HepG2 (cell line): Measurements from ENCODE around the gene KRTAP13-2.

Experiments
- AKNA ChIP-seq: sonication (generic); formaldehyde crosslinking; IDR thresholded peaks from 2 replicates; pipeline ENCODE4 v1.4.0; 2020; ENCODE audit warnings: missing genetic modification reagents, borderline replicate concordance
- DR1 ChIP-seq: sonication (generic); formaldehyde crosslinking; IDR thresholded peaks from 2 replicates; pipeline ENCODE4 v1.8.0; 2021; ENCODE audit warnings: mild to moderate bottlenecking, missing genetic modification reagents, inconsistent platforms
- E2F2 ChIP-seq: sonication (generic); formaldehyde crosslinking; IDR thresholded peaks from 2 replicates; pipeline ENCODE4 v1.4.0; 2020; ENCODE audit warnings: missing genetic modification reagents, borderline replicate concordance
- ESRRA ChIP-seq: sonication (generic); formaldehyde crosslinking; IDR thresholded peaks from 2 replicates; pipeline ENCODE4 v1.5.1; 2020; ENCODE audit warnings: mild to moderate bottlenecking, low read depth, missing genetic modification reagents
- EZH2 ChIP-seq: conservative IDR thresholded peaks from 2 replicates; pipeline ENCODE4 v1.6.1; 2012; ENCODE audit warnings: mild to moderate bottlenecking, low read depth, low read length, moderate library complexity
- FOXK1 ChIP-seq: sonication (generic); formaldehyde crosslinking; IDR thresholded peaks from 2 replicates; pipeline ENCODE4 v1.4.0; 2020; ENCODE audit warnings: low read depth, missing genetic modification reagents, borderline replicate concordance
- HOXA7 ChIP-seq: sonication (generic); formaldehyde crosslinking; IDR thresholded peaks from 2 replicates; pipeline ENCODE4 v1.8.1; 2022; ENCODE audit warnings: mild to moderate bottlenecking, missing genetic modification reagents, moderate library complexity
- MLXIP ChIP-seq: sonication (generic); formaldehyde crosslinking; IDR thresholded peaks from 2 replicates; pipeline ENCODE4 v1.9.0; 2021; ENCODE audit warnings: missing genetic modification reagents, borderline replicate concordance
- RFX5 ChIP-seq: IDR thresholded peaks from 2 replicates; pipeline ENCODE4 v1.6.1; 2011; ENCODE audit warnings: low read depth, low read length, improper control_type of control experiment
- SALL2 ChIP-seq: sonication (generic); formaldehyde crosslinking; IDR thresholded peaks from 2 replicates; pipeline ENCODE4 v1.8.1; 2023; ENCODE audit warnings: mild to moderate bottlenecking, missing genetic modification reagents, inconsistent platforms
- SIN3B ChIP-seq: fragments of 150-350 bp; IDR thresholded peaks from 2 replicates; pipeline ENCODE4 v1.6.1; 2014; ENCODE audit warnings: low read length
- TAF1 ChIP-seq: sonication (generic); formaldehyde crosslinking; IDR thresholded peaks from 2 replicates; pipeline ENCODE4 v1.4.0; 2020; ENCODE audit warnings: missing genetic modification reagents
- ZBTB33 ChIP-seq: sonication (generic); formaldehyde crosslinking; IDR thresholded peaks from 2 replicates; pipeline ENCODE4 v1.4.0; 2020; ENCODE audit warnings: missing genetic modification reagents
- ZNF335 ChIP-seq: sonication (generic); formaldehyde crosslinking; IDR thresholded peaks from 2 replicates; pipeline ENCODE4 v1.4.0; 2020; ENCODE audit warnings: missing genetic modification reagents

- no peak for TF ChIP-seq EZH2
- TF ChIP-seq RFX5, result no peak
- TF ChIP-seq ZBTB33 (CRISPR knock-in tag), result no peak
- TF ChIP-seq ZNF335 (CRISPR knock-in tag), result no peak
- TF ChIP-seq E2F2, result no peak
- TF ChIP-seq ESRRA (CRISPR knock-in tag), result no peak
- no peak for TF ChIP-seq SALL2 (CRISPR knock-in tag)
- TF ChIP-seq DR1 (CRISPR knock-in tag), result no peak
- no peak for TF ChIP-seq FOXK1 (CRISPR knock-in tag)
- TF ChIP-seq MLXIP (CRISPR knock-in tag), result no peak
- no peak for TF ChIP-seq TAF1 (CRISPR knock-in tag)
- TF ChIP-seq SIN3B, result no peak
- TF ChIP-seq AKNA (CRISPR knock-in tag), result no peak
- TF ChIP-seq HOXA7, result no peak
Measured at GRCh38 chr21:30408782-30409494, 36.9 kb upstream of the KRTAP13-2 start.
